Activated CD4-positive, alpha-beta T cell treated with anti-CD3 and anti-CD28 coated beads for 36 hours (primary cell): Measurements from ENCODE around the gene LOXHD1. TPM values are rescaled to one million over a fixed set of nuclear protein-coding genes. Genes with fewer than 3 reads are reported as not detected.

Source experiments
- ATAC-seq: fragments of 200-7000 bp; cut with Tn5 transposase; one replicate; pipeline ENCODE4 v1.10.0; 2021; ENCODE audit warnings: mild to moderate bottlenecking, moderate library complexity
- CTCF ChIA-PET: fragments of 350-600 bp; sonication (Branson Sonifier 250); formaldehyde crosslinking; loops from one replicate; lab custom pipeline; 2021; ENCODE audit warnings: antibody characterized with exemption; lab: Charles Lee
- POLR2A ChIA-PET: fragments of 350-600 bp; sonication (Branson Sonifier 250); formaldehyde crosslinking; loops from one replicate; lab custom pipeline; 2021; ENCODE audit warnings: antibody characterized with exemption, inconsistent platforms; lab: Charles Lee
- DNase-seq: peaks from one replicate; pipeline ENCODE4 v3.0.0-alpha.2; 2020
- H3K27ac Mint-ChIP-seq: one replicate; pipeline ENCODE4 v1.8.0; 2021; ENCODE audit warnings: mixed read lengths
- H3K27me3 Mint-ChIP-seq: one replicate; pipeline ENCODE4 v1.8.0; 2021; ENCODE audit warnings: mixed read lengths
- H3K36me3 Mint-ChIP-seq: one replicate; pipeline ENCODE4 v1.8.0; 2021; ENCODE audit warnings: low read depth, mixed read lengths
- H3K4me1 Mint-ChIP-seq: one replicate; pipeline ENCODE4 v1.8.0; 2021; ENCODE audit warnings: mixed read lengths
- H3K4me3 Mint-ChIP-seq: one replicate; pipeline ENCODE4 v1.8.0; 2021; ENCODE audit warnings: mild to moderate bottlenecking, moderate library complexity, mixed read lengths
- H3K9me3 Mint-ChIP-seq: one replicate; pipeline ENCODE4 v1.8.0; 2021; ENCODE audit warnings: low read depth, mixed read lengths
- intact Hi-C, 2 experiments: fragments of 100-400 bp; cut with DNase I in 1 of 2; cut with micrococcal nuclease in 1 of 2; formaldehyde crosslinking; loops; one replicate each; pipeline versions ENCODE4 v1.14.2 to v1.15.1; 2022 to 2024; cut with DNase I, micrococcal nuclease
- total RNA-seq, 2 experiments: library from RNA; stranded (reverse); gene quantifications; one replicate each; pipeline ENCODE4 v1.2.3, GENCODE V29; 2021

Gene LOXHD1
- total RNA-seq, 2 experiments from 2014 or later, result 0.05 to 0.07 TPM

DNA sequence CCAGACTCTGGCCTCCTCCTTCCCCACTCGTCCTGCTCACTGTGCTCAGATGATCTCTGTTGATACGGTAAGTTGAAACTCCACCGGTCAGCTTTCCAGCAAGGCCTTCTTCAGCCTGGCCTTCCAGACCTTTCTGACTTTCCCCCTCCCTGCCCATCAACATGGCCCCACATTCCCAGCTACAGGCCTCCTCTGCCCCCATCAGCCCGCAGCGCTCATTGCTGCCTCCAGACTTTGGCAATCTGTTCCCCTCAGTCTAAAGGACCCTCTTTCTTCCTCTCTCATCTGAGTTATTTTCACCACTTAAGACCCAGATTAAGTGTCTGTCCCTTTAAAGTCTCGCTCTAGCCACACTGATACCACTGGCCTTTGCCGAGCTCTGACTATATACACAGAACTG, 10.6 kb downstream of the LOXHD1 start:
- no peaks in the 10 kb centered on the region for H3K27me3 Mint-ChIP-seq
- no peak for ATAC-seq
- no peak overlapping the region for H3K4me3 Mint-ChIP-seq
- no peaks in the 10 kb centered on the region for H3K9me3 Mint-ChIP-seq
- ChIA-PET CTCF (interaction anchor here (0.8 to 1.2 kb wide), 3 partner anchors 8 to 11 kb away, joined by 3 to 4 read pairs (median 4); partner anchors contain the start of gene LOXHD1), POLR2A (no interaction called here)
- intact Hi-C loops, result no loop called here
- no peaks in the 10 kb centered on the region for H3K4me1 Mint-ChIP-seq
- H3K36me3 Mint-ChIP-seq, result no peaks in the 10 kb centered on the region
- DNase-seq, result no peak
- H3K27ac Mint-ChIP-seq, result no peak overlapping the region

DNA sequence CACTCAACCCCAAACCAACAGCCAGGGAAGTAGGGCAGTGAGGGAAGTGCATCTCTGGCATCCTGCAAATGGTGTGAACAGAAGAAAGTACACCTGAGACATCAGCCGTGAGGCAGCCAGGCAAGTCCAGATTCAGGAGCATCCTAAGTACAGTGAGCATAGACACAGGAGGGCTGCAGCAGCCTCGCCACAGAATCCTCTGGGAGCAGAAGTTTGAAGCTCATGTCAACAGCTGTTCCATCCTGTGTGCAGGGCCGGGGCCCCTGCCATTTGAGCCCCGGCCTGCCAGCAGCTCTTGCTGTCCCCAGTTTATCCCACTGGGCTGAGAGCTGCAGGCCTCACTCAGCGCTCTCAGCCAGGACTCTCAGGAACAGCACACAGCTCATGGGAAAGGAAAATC, 14.5 kb downstream of the LOXHD1 start:
- no peaks in the 10 kb centered on the region for H3K27me3 Mint-ChIP-seq
- H3K4me3 Mint-ChIP-seq, result no peak overlapping the region
- intact Hi-C loops, result no loop called here
- no peaks in the 10 kb centered on the region for H3K4me1 Mint-ChIP-seq
- no peaks in the 10 kb centered on the region for H3K9me3 Mint-ChIP-seq
- ChIA-PET POLR2A (no interaction called here), CTCF (interaction anchor here (0.6 to 0.7 kb wide), 2 partner anchors 55 to 1091 kb away, joined by 3 read pairs; no protein-coding TSS in a partner anchor)
- H3K36me3 Mint-ChIP-seq, result no peaks in the 10 kb centered on the region
- ATAC-seq (no peak), DNase-seq (no peak)
- H3K27ac Mint-ChIP-seq, result no peak overlapping the region

DNA sequence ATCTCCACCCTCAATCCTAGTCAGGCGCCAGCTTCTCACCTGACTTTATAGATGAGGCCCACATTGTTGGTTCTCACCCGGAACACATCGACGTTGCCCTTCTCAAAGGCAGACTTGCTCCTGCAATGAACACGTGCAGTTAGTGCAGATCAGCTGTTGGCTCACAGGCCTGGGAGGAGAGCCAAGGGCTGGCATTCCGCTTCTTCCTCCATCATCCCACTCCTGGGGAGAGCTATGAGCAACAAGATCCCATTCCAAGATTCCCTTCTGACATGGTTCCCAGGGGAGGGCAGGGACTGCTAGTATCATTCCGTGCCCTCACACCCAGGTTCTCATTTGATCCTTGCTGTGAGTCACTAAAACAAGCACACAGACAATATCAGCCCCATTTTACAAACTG, 15.1 kb downstream of the LOXHD1 start:
- intact Hi-C loops, result no loop called here
- ATAC-seq (no peak), DNase-seq (no peak)
- Mint-ChIP-seq H3K4me1 (no peaks in the 10 kb centered on the region), H3K27ac (no peak overlapping the region), H3K4me3 (no peak overlapping the region), H3K9me3 (no peaks in the 10 kb centered on the region), H3K36me3 (no peaks in the 10 kb centered on the region), H3K27me3 (no peaks in the 10 kb centered on the region)
- POLR2A ChIA-PET, result no interaction called here
- CTCF ChIA-PET, result no interaction called here

DNA sequence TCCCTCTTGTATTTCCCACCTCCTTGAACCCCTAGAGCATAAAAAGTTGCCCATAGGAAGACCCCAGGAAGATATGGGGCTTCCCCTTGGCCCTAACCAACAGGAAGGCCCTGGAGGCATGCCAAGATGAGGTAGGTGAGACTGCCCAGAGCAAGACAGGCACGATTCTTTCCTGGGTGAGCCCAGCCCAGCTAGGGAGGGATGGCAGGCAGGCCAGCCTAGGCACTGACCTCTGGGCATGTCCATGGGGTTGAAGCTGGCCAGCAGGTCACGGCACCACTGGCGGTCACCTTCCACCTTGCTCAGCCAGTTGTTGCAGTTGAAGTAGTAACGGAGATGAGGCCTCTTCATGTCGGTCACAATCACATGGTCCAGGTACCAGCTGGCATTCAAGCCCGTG, 17.6 kb downstream of the LOXHD1 start:
- Mint-ChIP-seq H3K9me3 (no peaks in the 10 kb centered on the region), H3K4me1 (no peaks in the 10 kb centered on the region), H3K4me3 (no peak overlapping the region), H3K27ac (no peak overlapping the region), H3K27me3 (no peaks in the 10 kb centered on the region), H3K36me3 (no peaks in the 10 kb centered on the region)
- ATAC-seq (no peak), DNase-seq (no peak)
- ChIA-PET CTCF (interaction anchor here (1.2 kb wide), 1 partner anchor 18 kb away, joined by 4 read pairs; no protein-coding TSS in a partner anchor), POLR2A (no interaction called here)
- intact Hi-C loops, result no loop called here

DNA sequence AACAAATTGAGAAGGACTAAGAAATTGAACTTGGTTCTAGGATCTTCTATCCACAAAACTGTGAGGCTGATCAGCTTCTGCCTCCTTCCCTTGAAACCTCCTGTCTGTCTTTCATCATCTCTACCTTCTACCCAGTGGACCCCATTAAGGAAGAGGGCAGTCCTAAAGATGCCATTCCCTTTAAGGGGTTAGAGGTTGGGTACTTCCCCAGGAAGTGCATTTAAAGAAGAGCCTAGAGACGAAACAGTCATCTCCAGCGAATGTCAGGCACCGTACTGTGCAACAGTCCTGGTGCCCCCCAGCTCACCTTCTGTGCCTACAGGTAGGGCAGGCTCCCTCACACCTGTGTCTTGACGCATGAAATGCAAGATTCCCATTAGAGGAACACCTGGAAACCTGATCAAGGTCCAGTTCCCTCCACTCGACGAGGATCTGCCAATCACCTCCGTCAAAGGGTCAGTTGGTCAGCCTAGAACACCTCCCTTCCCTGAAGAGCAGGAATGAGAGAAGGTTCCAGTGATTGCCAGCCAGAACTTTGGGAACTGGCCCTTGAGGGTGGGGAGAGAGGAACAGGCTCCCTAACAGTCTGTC, 20.9 kb downstream of the LOXHD1 start:
- POLR2A ChIA-PET, result no interaction called here
- no peaks in the 10 kb centered on the region for H3K36me3 Mint-ChIP-seq
- CTCF ChIA-PET, result no interaction called here
- no peaks in the 10 kb centered on the region for H3K27me3 Mint-ChIP-seq
- ATAC-seq, result no peak
- no peaks in the 10 kb centered on the region for H3K9me3 Mint-ChIP-seq
- no peaks in the 10 kb centered on the region for H3K4me1 Mint-ChIP-seq
- no peak overlapping the region for H3K27ac Mint-ChIP-seq
- no peak overlapping the region for H3K4me3 Mint-ChIP-seq
- intact Hi-C loops, result no loop called here
- no peak for DNase-seq

DNA sequence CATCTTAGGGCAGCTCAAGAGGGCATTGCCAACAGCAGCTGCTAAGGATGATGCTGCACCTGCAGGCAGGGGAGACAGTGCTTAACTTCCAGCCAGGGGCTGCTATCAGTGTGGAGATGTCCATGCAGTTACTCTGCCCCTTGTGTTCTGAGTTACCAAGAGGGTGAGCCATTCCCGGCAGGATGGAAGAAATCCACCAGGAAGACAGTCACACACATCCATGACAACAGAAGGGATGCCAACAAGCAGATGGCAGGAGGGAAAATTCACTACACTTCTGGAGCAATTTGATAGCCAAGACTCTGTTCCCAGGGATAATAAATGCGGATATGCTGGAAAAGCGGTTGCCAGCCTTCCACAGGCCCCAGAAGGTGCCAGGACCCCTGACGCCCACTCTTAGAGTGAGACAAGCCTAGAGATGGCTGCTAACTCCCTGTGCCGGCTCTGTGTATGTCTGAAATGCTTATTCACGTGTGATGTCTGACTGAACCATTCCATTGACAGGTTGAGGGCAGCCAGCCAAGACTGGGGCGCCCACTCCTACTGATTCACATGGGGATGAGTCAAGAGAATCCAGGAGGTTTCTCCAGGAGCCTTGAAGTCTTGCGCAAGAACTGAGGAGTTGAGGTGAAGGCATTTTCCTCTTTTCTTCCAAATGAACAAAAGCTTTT, 24.5 kb downstream of the LOXHD1 start:
- H3K27ac Mint-ChIP-seq, result no peak overlapping the region
- POLR2A ChIA-PET, result no interaction called here
- H3K4me1 Mint-ChIP-seq, result no peaks in the 10 kb centered on the region
- CTCF ChIA-PET, result interaction anchor here (0.5 kb wide), 1 partner anchor 351 kb away, joined by 3 read pairs; no protein-coding TSS in a partner anchor
- no peak overlapping the region for H3K4me3 Mint-ChIP-seq
- H3K9me3 Mint-ChIP-seq, result no peaks in the 10 kb centered on the region
- intact Hi-C loops, result no loop called here
- H3K27me3 Mint-ChIP-seq, result no peaks in the 10 kb centered on the region
- H3K36me3 Mint-ChIP-seq, result no peaks in the 10 kb centered on the region
- DNase-seq (no peak), ATAC-seq (no peak)

DNA sequence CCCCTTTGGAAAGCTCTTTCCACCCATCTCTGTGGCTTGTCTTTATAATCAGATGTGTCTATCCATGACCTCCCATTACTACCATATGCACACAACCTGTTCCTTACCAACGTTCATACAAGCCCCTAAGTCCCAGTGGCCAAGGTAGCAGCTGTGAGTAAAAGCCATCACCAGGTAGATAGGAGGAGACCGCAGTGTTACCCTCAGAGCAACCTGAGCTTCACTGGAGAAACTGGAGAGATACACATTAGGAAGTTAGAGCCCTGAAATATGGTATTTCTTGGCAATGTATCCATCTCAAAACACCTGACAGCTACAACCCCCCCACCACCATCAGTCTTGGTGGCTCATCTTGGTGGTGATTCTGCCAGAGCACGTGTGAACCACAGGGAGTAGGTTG, 26.0 kb downstream of the LOXHD1 start:
- ATAC-seq (no peak), DNase-seq (no peak)
- intact Hi-C loops, result no loop called here
- CTCF ChIA-PET, result interaction anchor here (0.9 kb wide), 1 partner anchor 87 kb away, joined by 3 read pairs; no protein-coding TSS in a partner anchor
- Mint-ChIP-seq H3K4me1 (no peaks in the 10 kb centered on the region), H3K9me3 (no peaks in the 10 kb centered on the region), H3K36me3 (no peaks in the 10 kb centered on the region), H3K27ac (no peak overlapping the region), H3K4me3 (no peak overlapping the region), H3K27me3 (no peaks in the 10 kb centered on the region)
- POLR2A ChIA-PET, result no interaction called here

DNA sequence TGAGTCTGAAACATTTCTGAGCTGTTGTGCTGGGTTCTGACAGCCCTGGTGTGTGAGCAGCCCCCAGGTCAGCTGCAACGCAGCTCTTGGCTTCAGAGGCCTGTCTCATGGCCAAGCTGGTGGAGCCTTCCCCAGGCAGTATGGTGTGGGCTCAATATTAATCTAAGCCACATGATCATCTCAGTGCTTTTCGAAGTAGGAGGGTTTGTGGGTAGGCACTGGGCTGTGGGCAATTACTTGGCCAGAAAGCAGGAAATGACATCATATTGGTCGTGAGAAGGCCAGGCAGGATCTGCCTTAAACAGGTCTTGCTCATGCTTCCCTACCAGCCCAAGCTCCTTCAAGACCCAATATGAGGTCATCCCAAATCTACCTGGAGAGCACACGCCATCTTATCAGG, 26.9 kb downstream of the LOXHD1 start:
- ChIA-PET CTCF (interaction anchor here (0.5 to 0.9 kb wide), 3 partner anchors 28 to 506 kb away, joined by 3 to 5 read pairs (median 3); no protein-coding TSS in a partner anchor), POLR2A (no interaction called here)
- H3K27me3 Mint-ChIP-seq, result no peaks in the 10 kb centered on the region
- H3K9me3 Mint-ChIP-seq, result no peaks in the 10 kb centered on the region
- H3K36me3 Mint-ChIP-seq, result no peaks in the 10 kb centered on the region
- ATAC-seq, result peak; percentile 69
- no peak overlapping the region for H3K4me3 Mint-ChIP-seq
- H3K27ac Mint-ChIP-seq, result no peak overlapping the region
- H3K4me1 Mint-ChIP-seq, result no peaks in the 10 kb centered on the region
- DNase-seq, result peak; percentile 11
- intact Hi-C loops, result no loop called here

DNA sequence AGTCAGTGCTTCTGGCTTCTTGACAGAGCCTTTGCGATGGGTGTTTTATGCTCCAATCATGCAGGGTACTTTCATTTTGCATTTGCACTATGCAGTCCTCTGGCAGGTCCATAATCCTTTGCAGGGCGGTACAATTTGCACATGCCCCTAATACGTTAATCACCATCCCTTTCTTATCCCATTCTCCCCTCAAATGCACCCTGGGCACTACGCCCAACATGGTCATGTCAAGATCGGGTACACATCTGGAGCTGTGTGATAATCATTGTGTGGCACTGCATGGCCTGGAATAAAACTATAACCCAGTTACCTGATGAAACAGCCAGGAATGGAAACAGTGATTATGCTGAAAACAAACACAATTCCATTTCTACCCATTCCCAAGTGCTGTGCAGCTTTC, 27.7 kb downstream of the LOXHD1 start:
- Mint-ChIP-seq H3K27me3 (no peaks in the 10 kb centered on the region), H3K9me3 (no peaks in the 10 kb centered on the region), H3K27ac (no peak overlapping the region), H3K4me1 (peaks cover 5% of the 10 kb centered on the region), H3K4me3 (no peak overlapping the region), H3K36me3 (no peaks in the 10 kb centered on the region)
- CTCF ChIA-PET, result interaction anchor here (0.7 kb wide), 1 partner anchor 28 kb away, joined by 3 read pairs; no protein-coding TSS in a partner anchor
- intact Hi-C loops, result no loop called here
- POLR2A ChIA-PET, result no interaction called here
- no peak for DNase-seq
- no peak for ATAC-seq

DNA sequence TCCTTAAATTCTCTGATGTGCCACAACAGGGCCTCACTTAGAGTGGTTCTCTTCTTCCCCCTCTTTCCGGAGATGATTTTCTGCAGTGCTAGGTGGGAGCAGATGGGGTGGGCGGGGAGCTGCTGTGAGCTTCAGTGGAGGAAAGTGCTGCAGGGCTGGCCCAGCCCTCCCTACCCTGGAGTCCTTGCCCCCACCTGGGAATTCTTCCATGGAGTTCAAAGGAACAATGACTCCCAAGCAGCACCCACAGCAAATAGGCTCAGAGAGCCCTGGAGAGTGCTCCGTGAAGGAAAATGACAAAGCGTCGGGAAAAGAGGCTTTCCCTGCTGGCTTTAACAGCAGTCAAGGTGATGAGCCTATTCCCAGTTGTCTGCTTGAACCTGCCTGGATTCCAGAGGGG, 28.8 kb downstream of the LOXHD1 start:
- ChIA-PET POLR2A (no interaction called here), CTCF (interaction anchor here (1.2 kb wide), 1 partner anchor 30 kb away, joined by 3 read pairs; no protein-coding TSS in a partner anchor)
- DNase-seq, result no peak
- H3K4me3 Mint-ChIP-seq, result no peak overlapping the region
- intact Hi-C loops, result no loop called here
- H3K4me1 Mint-ChIP-seq, result peaks cover 16% of the 10 kb centered on the region
- H3K27me3 Mint-ChIP-seq, result no peaks in the 10 kb centered on the region
- H3K9me3 Mint-ChIP-seq, result no peaks in the 10 kb centered on the region
- H3K36me3 Mint-ChIP-seq, result no peaks in the 10 kb centered on the region
- ATAC-seq, result no peak
- H3K27ac Mint-ChIP-seq, result no peak overlapping the region

DNA sequence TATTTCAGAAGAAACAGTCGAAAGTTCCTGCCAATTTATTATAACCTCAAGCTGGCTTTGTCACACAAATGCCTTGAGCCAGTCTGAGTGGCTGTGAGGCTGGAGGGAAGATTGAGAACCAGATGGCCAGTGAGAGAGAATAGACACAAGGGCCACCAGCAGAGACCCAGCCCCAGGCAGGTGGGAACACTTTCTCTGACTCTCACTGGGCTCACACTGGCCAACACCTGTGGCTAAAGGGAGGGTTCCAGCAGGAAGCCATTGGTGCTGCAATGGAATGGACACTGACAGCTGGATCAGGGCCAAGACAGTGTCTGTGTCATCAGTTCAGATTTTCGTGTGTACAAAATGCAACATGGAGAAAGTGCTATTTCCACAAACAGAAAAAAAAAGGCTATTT, 29.9 kb downstream of the LOXHD1 start:
- ChIA-PET POLR2A (no interaction called here), CTCF (no interaction called here)
- Mint-ChIP-seq H3K9me3 (no peaks in the 10 kb centered on the region), H3K27me3 (no peaks in the 10 kb centered on the region), H3K4me3 (no peak overlapping the region), H3K36me3 (no peaks in the 10 kb centered on the region), H3K4me1 (peaks cover 21% of the 10 kb centered on the region), H3K27ac (no peak overlapping the region)
- intact Hi-C loops, result no loop called here
- ATAC-seq, result no peak
- no peak for DNase-seq

DNA sequence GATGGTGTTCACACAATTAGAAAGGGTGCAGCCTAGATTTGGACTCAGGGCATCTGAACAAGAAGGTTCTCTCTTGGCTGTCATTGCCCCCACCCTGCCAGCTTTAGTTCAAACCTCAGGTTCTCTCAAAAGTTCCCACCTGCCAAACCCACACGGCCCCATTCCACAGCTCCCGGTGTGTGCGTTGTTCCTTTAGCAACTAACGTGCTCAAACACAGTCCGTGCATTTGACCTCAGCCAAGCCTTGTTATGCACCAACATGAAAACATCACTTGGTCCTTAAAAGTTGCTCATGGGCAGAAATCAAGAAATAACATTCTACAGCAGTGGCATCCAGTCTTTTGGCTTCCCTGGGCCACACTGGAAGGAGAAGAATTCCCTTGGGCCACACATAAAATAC, 32.0 kb downstream of the LOXHD1 start:
- ATAC-seq (no peak), DNase-seq (no peak)
- intact Hi-C loops, result no loop called here
- H3K27ac Mint-ChIP-seq, result no peak overlapping the region
- H3K27me3 Mint-ChIP-seq, result no peaks in the 10 kb centered on the region
- ChIA-PET POLR2A (interaction anchor here (0.7 kb wide), 1 partner anchor 230 kb away, joined by 7 read pairs; no protein-coding TSS in a partner anchor), CTCF (interaction anchor here (0.7 to 1.0 kb wide), 2 partner anchors 16 to 33 kb away, joined by 3 read pairs; no protein-coding TSS in a partner anchor)
- H3K4me3 Mint-ChIP-seq, result no peak overlapping the region
- no peaks in the 10 kb centered on the region for H3K36me3 Mint-ChIP-seq
- H3K9me3 Mint-ChIP-seq, result no peaks in the 10 kb centered on the region
- peaks cover 31% of the 10 kb centered on the region for H3K4me1 Mint-ChIP-seq
